ENCODE results near the gene ISCU.

GRCh38 chr12:108548954-108549521 lies 13.4 kb upstream of the ISCU start:
- TF ChIP-seq, protein P1, sequence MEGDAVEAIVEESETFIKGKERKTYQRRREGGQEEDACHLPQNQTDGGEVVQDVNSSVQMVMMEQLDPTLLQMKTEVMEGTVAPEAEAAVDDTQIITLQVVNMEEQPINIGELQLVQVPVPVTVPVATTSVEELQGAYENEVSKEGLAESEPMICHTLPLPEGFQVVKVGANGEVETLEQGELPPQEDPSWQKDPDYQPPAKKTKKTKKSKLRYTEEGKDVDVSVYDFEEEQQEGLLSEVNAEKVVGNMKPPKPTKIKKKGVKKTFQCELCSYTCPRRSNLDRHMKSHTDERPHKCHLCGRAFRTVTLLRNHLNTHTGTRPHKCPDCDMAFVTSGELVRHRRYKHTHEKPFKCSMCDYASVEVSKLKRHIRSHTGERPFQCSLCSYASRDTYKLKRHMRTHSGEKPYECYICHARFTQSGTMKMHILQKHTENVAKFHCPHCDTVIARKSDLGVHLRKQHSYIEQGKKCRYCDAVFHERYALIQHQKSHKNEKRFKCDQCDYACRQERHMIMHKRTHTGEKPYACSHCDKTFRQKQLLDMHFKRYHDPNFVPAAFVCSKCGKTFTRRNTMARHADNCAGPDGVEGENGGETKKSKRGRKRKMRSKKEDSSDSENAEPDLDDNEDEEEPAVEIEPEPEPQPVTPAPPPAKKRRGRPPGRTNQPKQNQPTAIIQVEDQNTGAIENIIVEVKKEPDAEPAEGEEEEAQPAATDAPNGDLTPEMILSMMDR (conservative IDR thresholded peaks at IDR 0.05 in 1 of 2, IDR thresholded peaks at IDR 0.05 in 1 of 2; ENCODE audit: low read depth in 1 of 2, low read length in 2 of 2) = no peak
- TF ChIP-seq EZH2 (IDR thresholded peaks at IDR 0.05; ENCODE audit: low read length, missing control alignments) = no peak

All from fibroblast of lung (primary cell).